ENCODE data around the gene METTL25B. TPM values are rescaled to one million over a fixed set of nuclear protein-coding genes. Genes with fewer than 3 reads are reported as not detected.

Gene METTL25B
- total and polyA plus RNA-seq, 4 donors = 6.9 to 13.5 (median 11.5) TPM

DNA sequence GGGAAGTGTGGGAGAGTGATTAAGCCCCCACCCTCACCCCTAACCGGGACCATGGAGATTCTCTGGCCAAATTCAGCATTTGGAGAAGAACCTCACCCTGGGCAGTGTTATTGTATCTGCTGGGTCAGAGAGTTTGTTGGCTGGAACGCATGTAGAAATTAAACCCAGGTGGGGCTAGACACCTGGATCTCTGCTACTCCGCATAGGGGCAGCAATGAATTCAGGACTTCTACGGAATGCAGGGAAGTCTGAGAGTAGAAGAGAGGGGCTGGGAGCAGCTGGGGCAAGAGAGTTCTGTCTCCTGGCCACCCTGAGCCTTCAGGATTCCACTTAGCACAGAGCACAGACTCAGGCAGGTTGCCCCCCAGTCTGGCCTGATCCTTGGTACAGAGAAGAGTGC is 19.2 kb upstream of the METTL25B start (continued):
- no peak for TF ChIP-seq CTCF (IDR thresholded peaks at IDR 0.05; ENCODE audit: low read depth, low read length, missing input control)
- TF ChIP-seq GABPA (IDR thresholded peaks at IDR 0.05 in 1 of 2, conservative IDR thresholded peaks at IDR 0.05 in 1 of 2) = no peak
- no peak for TF ChIP-seq MAX (IDR thresholded peaks at IDR 0.05)
- TF ChIP-seq EGR1 (IDR thresholded peaks at IDR 0.05; ENCODE audit: low read depth in 2 of 2) = no peak
- TF ChIP-seq SP1 (IDR thresholded peaks at IDR 0.05) = no peak
- TF ChIP-seq YY1 (IDR thresholded peaks at IDR 0.05) = no peak
- TF ChIP-seq JUND (IDR thresholded peaks at IDR 0.05) = no peak
- TF ChIP-seq HNF4A (conservative IDR thresholded peaks at IDR 0.05) = no peak

DNA sequence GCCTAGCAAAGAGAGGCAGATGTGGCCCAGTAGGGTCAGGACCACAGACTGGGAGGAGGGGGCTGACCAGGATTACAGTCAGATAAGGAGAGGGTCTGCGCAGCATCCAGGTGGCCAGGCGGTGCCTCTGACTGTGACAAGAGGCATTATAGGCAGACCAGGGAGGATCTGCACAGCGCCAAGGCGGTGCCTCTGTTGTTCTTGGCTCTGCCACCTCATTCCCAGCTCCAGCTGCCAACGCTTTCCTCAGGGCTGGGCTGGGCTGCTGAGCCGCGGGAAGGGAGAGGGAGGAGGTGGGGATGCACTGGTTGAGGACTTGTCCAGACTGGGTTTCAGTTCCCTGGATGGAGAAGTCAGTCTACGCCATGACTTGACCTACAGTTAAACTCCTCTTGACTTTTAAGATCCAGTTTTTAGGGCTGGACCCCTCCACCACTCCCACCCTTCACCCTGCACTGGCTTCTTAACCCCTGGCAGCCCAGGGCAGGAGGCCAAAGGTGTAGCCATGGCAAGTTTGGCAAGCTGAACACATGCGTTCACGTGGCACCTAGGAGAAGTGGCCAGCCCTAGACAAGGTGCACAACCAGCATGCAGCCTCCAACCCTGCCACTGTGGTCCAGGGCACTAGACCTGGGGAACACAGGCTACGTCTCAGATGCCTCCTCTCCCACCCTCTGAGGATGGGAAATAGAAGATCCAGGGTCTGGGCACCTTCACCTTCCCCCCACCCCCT is 18.3 kb upstream of the METTL25B start:
- Histone ChIP-seq H3K4me1 (ENCODE audit: control insufficient read depth in 4 of 4, insufficient read depth in 4 of 4, low read length in 3 of 4) (peaks cover 9 to 18% (median 12%) of the 10 kb centered on the region in 4 donors), H3K9me3 (ENCODE audit: control insufficient read depth in 4 of 4, low read length in 3 of 4) (no peaks in the 10 kb centered on the region), H3K36me3 (ENCODE audit: control insufficient read depth in 4 of 4, insufficient read depth in 3 of 4, low read depth in 1 of 4, low read length in 3 of 4) (no peaks in the 10 kb centered on the region), H3K9ac (ENCODE audit: low read depth in 1 of 2, low read length in 2 of 2) (no peak overlapping the region), H3K4me3 (ENCODE audit: low read depth in 1 of 3, low read length in 3 of 3) (no peak overlapping the region), H3K27me3 (ENCODE audit: control insufficient read depth in 4 of 4, insufficient read depth in 4 of 4, low read length in 3 of 4) (peaks cover 0 to 2% (median 0%) of the 10 kb centered on the region in 4 donors), H3K27ac (ENCODE audit: low read depth in 1 of 2, low read length in 2 of 2) (no peak overlapping the region)
- TF ChIP-seq HNF4G (IDR thresholded peaks at IDR 0.05) = no peak
- TF ChIP-seq HNF4A (conservative IDR thresholded peaks at IDR 0.05) = no peak
- no peak for TF ChIP-seq SP1 (IDR thresholded peaks at IDR 0.05)
- no peak for TF ChIP-seq FOXA2 (IDR thresholded peaks at IDR 0.05)
- TF ChIP-seq EGR1 (IDR thresholded peaks at IDR 0.05; ENCODE audit: low read depth in 2 of 2) = no peak
- no peak for TF ChIP-seq YY1 (IDR thresholded peaks at IDR 0.05)
- no peak for TF ChIP-seq CTCF (IDR thresholded peaks at IDR 0.05; ENCODE audit: low read depth, low read length, missing input control)
- TF ChIP-seq, protein P1, sequence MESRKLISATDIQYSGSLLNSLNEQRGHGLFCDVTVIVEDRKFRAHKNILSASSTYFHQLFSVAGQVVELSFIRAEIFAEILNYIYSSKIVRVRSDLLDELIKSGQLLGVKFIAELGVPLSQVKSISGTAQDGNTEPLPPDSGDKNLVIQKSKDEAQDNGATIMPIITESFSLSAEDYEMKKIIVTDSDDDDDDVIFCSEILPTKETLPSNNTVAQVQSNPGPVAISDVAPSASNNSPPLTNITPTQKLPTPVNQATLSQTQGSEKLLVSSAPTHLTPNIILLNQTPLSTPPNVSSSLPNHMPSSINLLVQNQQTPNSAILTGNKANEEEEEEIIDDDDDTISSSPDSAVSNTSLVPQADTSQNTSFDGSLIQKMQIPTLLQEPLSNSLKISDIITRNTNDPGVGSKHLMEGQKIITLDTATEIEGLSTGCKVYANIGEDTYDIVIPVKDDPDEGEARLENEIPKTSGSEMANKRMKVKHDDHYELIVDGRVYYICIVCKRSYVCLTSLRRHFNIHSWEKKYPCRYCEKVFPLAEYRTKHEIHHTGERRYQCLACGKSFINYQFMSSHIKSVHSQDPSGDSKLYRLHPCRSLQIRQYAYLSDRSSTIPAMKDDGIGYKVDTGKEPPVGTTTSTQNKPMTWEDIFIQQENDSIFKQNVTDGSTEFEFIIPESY (IDR thresholded peaks at IDR 0.05) = no peak
- TF ChIP-seq, protein P2, sequence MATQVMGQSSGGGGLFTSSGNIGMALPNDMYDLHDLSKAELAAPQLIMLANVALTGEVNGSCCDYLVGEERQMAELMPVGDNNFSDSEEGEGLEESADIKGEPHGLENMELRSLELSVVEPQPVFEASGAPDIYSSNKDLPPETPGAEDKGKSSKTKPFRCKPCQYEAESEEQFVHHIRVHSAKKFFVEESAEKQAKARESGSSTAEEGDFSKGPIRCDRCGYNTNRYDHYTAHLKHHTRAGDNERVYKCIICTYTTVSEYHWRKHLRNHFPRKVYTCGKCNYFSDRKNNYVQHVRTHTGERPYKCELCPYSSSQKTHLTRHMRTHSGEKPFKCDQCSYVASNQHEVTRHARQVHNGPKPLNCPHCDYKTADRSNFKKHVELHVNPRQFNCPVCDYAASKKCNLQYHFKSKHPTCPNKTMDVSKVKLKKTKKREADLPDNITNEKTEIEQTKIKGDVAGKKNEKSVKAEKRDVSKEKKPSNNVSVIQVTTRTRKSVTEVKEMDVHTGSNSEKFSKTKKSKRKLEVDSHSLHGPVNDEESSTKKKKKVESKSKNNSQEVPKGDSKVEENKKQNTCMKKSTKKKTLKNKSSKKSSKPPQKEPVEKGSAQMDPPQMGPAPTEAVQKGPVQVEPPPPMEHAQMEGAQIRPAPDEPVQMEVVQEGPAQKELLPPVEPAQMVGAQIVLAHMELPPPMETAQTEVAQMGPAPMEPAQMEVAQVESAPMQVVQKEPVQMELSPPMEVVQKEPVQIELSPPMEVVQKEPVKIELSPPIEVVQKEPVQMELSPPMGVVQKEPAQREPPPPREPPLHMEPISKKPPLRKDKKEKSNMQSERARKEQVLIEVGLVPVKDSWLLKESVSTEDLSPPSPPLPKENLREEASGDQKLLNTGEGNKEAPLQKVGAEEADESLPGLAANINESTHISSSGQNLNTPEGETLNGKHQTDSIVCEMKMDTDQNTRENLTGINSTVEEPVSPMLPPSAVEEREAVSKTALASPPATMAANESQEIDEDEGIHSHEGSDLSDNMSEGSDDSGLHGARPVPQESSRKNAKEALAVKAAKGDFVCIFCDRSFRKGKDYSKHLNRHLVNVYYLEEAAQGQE (IDR thresholded peaks at IDR 0.05) = no peak
- TF ChIP-seq RXRA (IDR thresholded peaks at IDR 0.05) = no peak
- TF ChIP-seq NR2F2 (IDR thresholded peaks at IDR 0.05) = no peak
- no peak for TF ChIP-seq JUND (IDR thresholded peaks at IDR 0.05)
- no peak for TF ChIP-seq RAD21 (IDR thresholded peaks at IDR 0.05)
- TF ChIP-seq MAX (IDR thresholded peaks at IDR 0.05) = no peak
- TF ChIP-seq FOXA1 (IDR thresholded peaks at IDR 0.05) = no peak
- TF ChIP-seq GABPA (IDR thresholded peaks at IDR 0.05 in 1 of 2, conservative IDR thresholded peaks at IDR 0.05 in 1 of 2) = no peak
- no peak for TF ChIP-seq TAF1 (conservative IDR thresholded peaks at IDR 0.05)
- DNase-seq (ENCODE audit: low spot score) = no peak
- 48% methylated on average over 11 of the region's 11 CpGs for WGBS

Data from liver (tissue), 9 donors.